ENCODE results near the gene SHMT2.
"Not testable (repeated sequence)": the region's sequence is repeated elsewhere in the genome, so short reads cannot be mapped to it uniquely, and the experiment has no call there.

SHMT2 gene

GRCh38 chr12:57261428-57261865 lies 31.9 kb downstream of the SHMT2 start:
- no peak for DNase-seq (ENCODE audit: low read depth in 3 of 3, low spot score in 1 of 3)

- no peak for DNase-seq (ENCODE audit: low read depth in 3 of 3, low spot score in 1 of 3)
Measured at GRCh38 chr12:57262126-57262822, 32.8 kb downstream of the SHMT2 start.

DNA sequence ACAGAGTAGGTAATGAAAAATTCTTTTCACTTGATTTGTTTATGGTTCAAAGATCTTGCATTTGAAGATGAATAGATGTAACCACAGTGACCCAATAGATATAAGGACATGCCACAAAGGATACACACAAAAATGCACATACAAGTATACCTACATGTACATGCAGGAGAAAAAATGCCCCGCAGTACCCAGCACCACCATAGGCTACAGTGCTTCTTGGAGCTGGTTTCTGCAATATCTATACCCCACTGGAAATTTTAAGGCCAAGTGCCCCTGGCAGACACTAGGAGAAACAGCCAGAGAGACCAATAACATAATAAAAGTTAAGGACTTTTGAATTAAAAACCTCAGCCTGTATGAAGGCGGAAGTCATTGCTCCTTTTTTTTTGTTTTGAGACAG lies 33.6 kb downstream of the SHMT2 start:
- no peak for DNase-seq (ENCODE audit: low read depth in 3 of 3, low spot score in 1 of 3)

GRCh38 chr12:57266681-57267080 lies 37.2 kb downstream of the SHMT2 start:
- DNase-seq (ENCODE audit: low read depth in 3 of 3, low spot score in 1 of 3), result no peak

- no peak for DNase-seq (ENCODE audit: low read depth in 3 of 3, low spot score in 1 of 3)
Measured at GRCh38 chr12:57268264-57268663, 38.8 kb downstream of the SHMT2 start.

- DNase-seq (ENCODE audit: low read depth in 3 of 3, low spot score in 1 of 3), result no peak
Measured at GRCh38 chr12:57270966-57271470, 41.5 kb downstream of the SHMT2 start.

- DNase-seq (ENCODE audit: low read depth in 3 of 3, low spot score in 1 of 3), result no peak
Measured at GRCh38 chr12:57272337-57273151, 43.0 kb downstream of the SHMT2 start.

DNA sequence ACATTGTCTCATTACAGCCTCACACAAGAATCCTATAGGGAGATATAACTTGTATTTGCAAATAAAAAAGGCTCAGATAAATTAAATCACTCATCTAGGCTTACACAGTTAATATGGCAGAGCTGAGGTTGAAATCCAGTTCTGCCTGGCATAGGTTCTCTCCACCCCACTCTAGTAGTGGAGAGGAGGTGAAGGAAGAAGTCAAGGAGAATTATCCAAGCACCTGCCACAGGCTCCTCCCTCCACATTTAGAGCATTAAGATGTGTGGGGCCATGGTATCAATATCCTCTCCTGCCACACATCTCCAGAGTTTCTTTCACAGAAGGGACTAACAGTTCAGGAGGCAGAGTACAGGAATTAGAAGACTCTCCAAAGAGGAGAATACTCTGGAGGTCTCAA lies 44.0 kb downstream of the SHMT2 start:
- no peak for DNase-seq (ENCODE audit: low read depth in 3 of 3, low spot score in 1 of 3)

DNA sequence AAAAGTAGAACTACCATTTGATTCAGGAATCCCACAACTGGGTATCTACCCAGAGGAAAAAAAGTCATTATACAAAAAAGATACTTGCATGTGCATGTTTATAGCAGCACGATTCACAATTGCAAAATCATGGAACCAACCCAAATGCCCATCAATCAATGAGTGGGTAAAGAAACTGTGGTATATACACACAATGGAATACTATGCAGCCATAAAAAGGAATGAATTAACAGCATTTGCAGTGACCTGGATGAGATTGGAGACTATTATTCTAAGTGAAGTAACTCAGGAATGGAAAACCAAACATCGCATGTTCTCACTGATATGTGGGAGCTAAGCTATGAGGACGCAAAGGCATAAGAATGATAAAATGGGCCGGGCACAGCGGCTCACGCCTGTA lies 46.7 kb downstream of the SHMT2 start:
- DNase-seq (ENCODE audit: low read depth in 3 of 3, low spot score in 1 of 3), result not testable (repeated sequence)

- no peak for DNase-seq (ENCODE audit: low read depth in 3 of 3, low spot score in 1 of 3)
Measured at GRCh38 chr12:57276935-57277563, 47.5 kb downstream of the SHMT2 start.

- no peak for DNase-seq (ENCODE audit: low read depth in 3 of 3, low spot score in 1 of 3)
Measured at GRCh38 chr12:57278465-57279381, 49.2 kb downstream of the SHMT2 start.

- peak; percentile 28 to 47 (median 37) for DNase-seq (ENCODE audit: low read depth in 3 of 3, low spot score in 1 of 3)
Measured at GRCh38 chr12:57280211-57281062, 50.9 kb downstream of the SHMT2 start.

GRCh38 chr12:57282073-57282472 lies 52.6 kb downstream of the SHMT2 start:
- DNase-seq (ENCODE audit: low read depth in 3 of 3, low spot score in 1 of 3), result not testable (repeated sequence)

All from stimulated activated CD4-positive, alpha-beta T cell treated with anti-CD3 and anti-CD28 coated beads, TNF-alpha, amount 100 ng/mL, for 1 hour (primary cell).